ENCODE measurements around the gene BTF3.

- no peak for TF ChIP-seq EZH2 (IDR thresholded peaks at IDR 0.05)
- TF ChIP-seq POLR2AphosphoS5 (IDR thresholded peaks at IDR 0.05; ENCODE audit: borderline replicate concordance, low read depth, low read length), result no peak
- TF ChIP-seq FOXP2 (optimal IDR thresholded peaks at IDR 0.05; ENCODE audit: control extremely low read depth, extremely low read length, insufficient read depth), result no peak
Measured at GRCh38 chr5:73480500-73480899, 17.7 kb upstream of the BTF3 start.
